Type B pancreatic cell (in vitro differentiated cells): ENCODE measurements around the gene SAT1. TPM values are rescaled to one million over a fixed set of nuclear protein-coding genes. Genes with fewer than 3 reads are reported as not detected.
"Not testable (repeated sequence)": the region's sequence is repeated elsewhere in the genome, so short reads cannot be mapped to it uniquely, and the experiment has no call there.

ENCODE experiments used
- DNase-seq: peaks from one replicate; pipeline ENCODE4 v3.0.0; 2021; ENCODE audit warnings: mixed read lengths; ENCODE audit not compliant: unreplicated experiment; ENCODE audit errors: extremely low spot score
- H3K27ac Mint-ChIP-seq: 2 replicates; pipeline ENCODE4 v1.8.0; 2021; ENCODE audit warnings: mild to moderate bottlenecking, mixed read lengths
- H3K27me3 Mint-ChIP-seq: 2 replicates; pipeline ENCODE4 v1.8.0; 2021; ENCODE audit warnings: mixed read lengths
- H3K36me3 Mint-ChIP-seq: 2 replicates; pipeline ENCODE4 v1.8.0; 2021; ENCODE audit warnings: mixed read lengths
- H3K4me1 Mint-ChIP-seq: one replicate; pipeline ENCODE4 v1.8.0; 2021; ENCODE audit warnings: mixed read lengths; ENCODE audit not compliant: unreplicated experiment
- H3K4me3 Mint-ChIP-seq: 2 replicates; pipeline ENCODE4 v1.8.0; 2021; ENCODE audit warnings: mild to moderate bottlenecking, mixed read lengths
- H3K9me3 Mint-ChIP-seq: 2 replicates; pipeline ENCODE4 v1.8.0; 2021; ENCODE audit warnings: mixed read lengths
- CTCF ChIP-seq: fragments of 200-600 bp; sonication (generic); conservative IDR thresholded peaks from 2 replicates; pipeline ENCODE4 v1.5.0; 2021; ENCODE audit warnings: antibody characterized with exemption, mild to moderate bottlenecking
- total RNA-seq: library from RNA; stranded (reverse); gene quantifications from 2 replicates; pipeline ENCODE4 v1.2.1, GENCODE V29; 2021; ENCODE audit warnings: low replicate concordance

Gene SAT1
- total RNA-seq, 1 donor from 2014 or later = 440 TPM

GRCh38 chrX:23742697-23743622 lies 40.0 kb upstream of the SAT1 start, which contains the start of gene ACOT9:
ACOT9 (minus strand) TSS chrX:23743276; CDS start chrX:23743144, 132 bp downstream.
- Mint-ChIP-seq H3K27ac (peak within 1 kb of the TSS; percentile 96), H3K4me1 (peaks cover 4% of the 10 kb centered on the region), H3K9me3 (no peaks in the 10 kb centered on the region), H3K4me3 (peak within 1 kb of the TSS; percentile 90), H3K36me3 (peaks cover 4% of the 10 kb centered on the region), H3K27me3 (no peaks in the 10 kb centered on the region)
- TF ChIP-seq CTCF = no peak
- DNase-seq = peak; percentile 89

GRCh38 chrX:23743623-23743971 lies 39.4 kb upstream of the SAT1 start:
- not testable (repeated sequence) for H3K9me3 Mint-ChIP-seq, DNase-seq, H3K36me3 Mint-ChIP-seq, H3K27me3 Mint-ChIP-seq, H3K4me1 Mint-ChIP-seq
- Mint-ChIP-seq H3K4me3 (peak overlapping the region; percentile 90), H3K27ac (peak overlapping the region; percentile 96)

GRCh38 chrX:23745786-23746185 lies 37.2 kb upstream of the SAT1 start:
- peaks cover under 1% of the 10 kb centered on the region for H3K4me1 Mint-ChIP-seq
- H3K36me3 Mint-ChIP-seq = peaks cover under 1% of the 10 kb centered on the region
- no peak overlapping the region for H3K4me3 Mint-ChIP-seq
- no peak for DNase-seq
- H3K27me3 Mint-ChIP-seq = no peaks in the 10 kb centered on the region
- no peak overlapping the region for H3K27ac Mint-ChIP-seq
- TF ChIP-seq CTCF = no peak
- no peaks in the 10 kb centered on the region for H3K9me3 Mint-ChIP-seq

GRCh38 chrX:23749129-23749528 lies 33.8 kb upstream of the SAT1 start:
- Mint-ChIP-seq H3K27ac (no peak overlapping the region), H3K9me3 (no peaks in the 10 kb centered on the region), H3K4me3 (no peak overlapping the region), H3K27me3 (no peaks in the 10 kb centered on the region), H3K36me3 (no peaks in the 10 kb centered on the region), H3K4me1 (no peaks in the 10 kb centered on the region)
- no peak for TF ChIP-seq CTCF
- no peak for DNase-seq

GRCh38 chrX:23749576-23749975 lies 33.4 kb upstream of the SAT1 start:
- Mint-ChIP-seq H3K27ac (no peak overlapping the region), H3K27me3 (no peaks in the 10 kb centered on the region), H3K4me1 (no peaks in the 10 kb centered on the region), H3K4me3 (no peak overlapping the region), H3K9me3 (no peaks in the 10 kb centered on the region), H3K36me3 (no peaks in the 10 kb centered on the region)
- no peak for DNase-seq
- TF ChIP-seq CTCF = no peak

GRCh38 chrX:23752740-23753415 lies 30.1 kb upstream of the SAT1 start:
- H3K4me3 Mint-ChIP-seq = no peak overlapping the region

More at GRCh38 chrX:23752740-23753415, 30.1 kb upstream of the SAT1 start:
- Mint-ChIP-seq H3K4me1 (no peaks in the 10 kb centered on the region), H3K27me3 (no peaks in the 10 kb centered on the region), H3K36me3 (no peaks in the 10 kb centered on the region), H3K9me3 (no peaks in the 10 kb centered on the region), H3K27ac (no peak overlapping the region)
- no peak for TF ChIP-seq CTCF
- no peak for DNase-seq
